Measurements from ENCODE around the gene DSCAM.
"Not testable (repeated sequence)": the region's sequence is repeated elsewhere in the genome, so short reads cannot be mapped to it uniquely, and the experiment has no call there.

Gene DSCAM

GRCh38 chr21:40186045-40186444 is 660.9 kb downstream of the DSCAM start:
- no peaks in the 10 kb centered on the region for H3K27me3 ChIP-seq (ENCODE audit: insufficient read depth, low read length)

GRCh38 chr21:40185208-40185607 is 661.8 kb downstream of the DSCAM start:
- Histone ChIP-seq H2AFZ (ENCODE audit: low read length) (no peak overlapping the region), H3K27ac (ENCODE audit: low read depth, low read length, poor library complexity, severe bottlenecking) (no peak overlapping the region), H3K9ac (ENCODE audit: low read length) (no peak overlapping the region), H3K9me2 (ENCODE audit: low read depth, low read length) (no peaks in the 10 kb centered on the region), H3K4me1 (ENCODE audit: insufficient read depth, low read length, severe bottlenecking) (no peaks in the 10 kb centered on the region), H3K4me3 (ENCODE audit: low read depth, low read length, poor library complexity, severe bottlenecking) (no peak overlapping the region), H3K79me2 (ENCODE audit: insufficient read depth, low read length) (no peaks in the 10 kb centered on the region), H3K4me2 (ENCODE audit: low read length) (no peak overlapping the region), H3F3A (ENCODE audit: insufficient read depth, low read length) (no peaks in the 10 kb centered on the region), H4K20me1 (ENCODE audit: insufficient read depth, low read length) (no peaks in the 10 kb centered on the region), H3K27me3 (ENCODE audit: insufficient read depth, low read length) (no peaks in the 10 kb centered on the region), H3K36me3 (ENCODE audit: insufficient read depth, low read length) (no peaks in the 10 kb centered on the region), H3K9me3 (ENCODE audit: low read length) (no peaks in the 10 kb centered on the region)
- TF ChIP-seq EZH2 (IDR thresholded peaks at IDR 0.05; ENCODE audit: borderline replicate concordance, low read length) (no peak), CTCF (IDR thresholded peaks at IDR 0.05; ENCODE audit: low read length) (no peak)

More at GRCh38 chr21:40186045-40186444, 660.9 kb downstream of the DSCAM start:
- Histone ChIP-seq H3K4me1 (ENCODE audit: insufficient read depth, low read length, severe bottlenecking) (no peaks in the 10 kb centered on the region), H3K9me2 (ENCODE audit: low read depth, low read length) (no peaks in the 10 kb centered on the region), H3K27ac (ENCODE audit: low read depth, low read length, poor library complexity, severe bottlenecking) (no peak overlapping the region), H3K9me3 (ENCODE audit: low read length) (no peaks in the 10 kb centered on the region), H2AFZ (ENCODE audit: low read length) (no peak overlapping the region), H3K4me2 (ENCODE audit: low read length) (no peak overlapping the region), H3K9ac (ENCODE audit: low read length) (no peak overlapping the region), H3F3A (ENCODE audit: insufficient read depth, low read length) (no peaks in the 10 kb centered on the region), H3K36me3 (ENCODE audit: insufficient read depth, low read length) (no peaks in the 10 kb centered on the region), H4K20me1 (ENCODE audit: insufficient read depth, low read length) (no peaks in the 10 kb centered on the region), H3K4me3 (ENCODE audit: low read depth, low read length, poor library complexity, severe bottlenecking) (no peak overlapping the region), H3K79me2 (ENCODE audit: insufficient read depth, low read length) (no peaks in the 10 kb centered on the region)
- TF ChIP-seq EZH2 (IDR thresholded peaks at IDR 0.05; ENCODE audit: borderline replicate concordance, low read length) = no peak
- no peak for TF ChIP-seq CTCF (IDR thresholded peaks at IDR 0.05; ENCODE audit: low read length)

GRCh38 chr21:40182491-40182890 is 664.5 kb downstream of the DSCAM start:
- H3K9ac ChIP-seq (ENCODE audit: low read length); H3K4me2 ChIP-seq (ENCODE audit: low read length); H3K36me3 ChIP-seq (ENCODE audit: insufficient read depth, low read length); H4K20me1 ChIP-seq (ENCODE audit: insufficient read depth, low read length); H3K4me1 ChIP-seq (ENCODE audit: insufficient read depth, low read length, severe bottlenecking); H3K27me3 ChIP-seq (ENCODE audit: insufficient read depth, low read length); H3K9me3 ChIP-seq (ENCODE audit: low read length); H2AFZ ChIP-seq (ENCODE audit: low read length); H3F3A ChIP-seq (ENCODE audit: insufficient read depth, low read length); H3K79me2 ChIP-seq (ENCODE audit: insufficient read depth, low read length); H3K9me2 ChIP-seq (ENCODE audit: low read depth, low read length); H3K4me3 ChIP-seq (ENCODE audit: low read depth, low read length, poor library complexity, severe bottlenecking); H3K27ac ChIP-seq (ENCODE audit: low read depth, low read length, poor library complexity, severe bottlenecking): not testable (repeated sequence)

GRCh38 chr21:40179166-40179565 is 667.8 kb downstream of the DSCAM start:
- no peaks in the 10 kb centered on the region for H4K20me1 ChIP-seq (ENCODE audit: insufficient read depth, low read length)
- H3K9ac ChIP-seq (ENCODE audit: low read length) = no peak overlapping the region
- no peak for TF ChIP-seq EZH2 (IDR thresholded peaks at IDR 0.05; ENCODE audit: borderline replicate concordance, low read length)
- no peak for TF ChIP-seq CTCF (IDR thresholded peaks at IDR 0.05; ENCODE audit: low read length)
- no peak overlapping the region for H3K4me2 ChIP-seq (ENCODE audit: low read length)
- no peak overlapping the region for H3K27ac ChIP-seq (ENCODE audit: low read depth, low read length, poor library complexity, severe bottlenecking)
- no peaks in the 10 kb centered on the region for H3F3A ChIP-seq (ENCODE audit: insufficient read depth, low read length)
- no peak overlapping the region for H2AFZ ChIP-seq (ENCODE audit: low read length)
- no peaks in the 10 kb centered on the region for H3K9me2 ChIP-seq (ENCODE audit: low read depth, low read length)
- no peaks in the 10 kb centered on the region for H3K27me3 ChIP-seq (ENCODE audit: insufficient read depth, low read length)
- H3K36me3 ChIP-seq (ENCODE audit: insufficient read depth, low read length) = no peaks in the 10 kb centered on the region
- H3K9me3 ChIP-seq (ENCODE audit: low read length) = no peaks in the 10 kb centered on the region
- no peaks in the 10 kb centered on the region for H3K4me1 ChIP-seq (ENCODE audit: insufficient read depth, low read length, severe bottlenecking)
- H3K4me3 ChIP-seq (ENCODE audit: low read depth, low read length, poor library complexity, severe bottlenecking) = no peak overlapping the region
- H3K79me2 ChIP-seq (ENCODE audit: insufficient read depth, low read length) = no peaks in the 10 kb centered on the region

Data from OCI-LY1 (cell line).